ENCODE results near the gene TMED1. TPM values are rescaled to one million over a fixed set of nuclear protein-coding genes. Genes with fewer than 3 reads are reported as not detected.

Gene TMED1
- total and polyA plus RNA-seq, 2 of the 4 experiments (the other 2 are of a cell fraction) = 37.6 to 41.4 TPM

GRCh38 chr19:10854350-10855089, 18.5 kb upstream of the TMED1 start:
- intact Hi-C loops (cut with micrococcal nuclease) = no loop called here

More at GRCh38 chr19:10854350-10855089, 18.5 kb upstream of the TMED1 start:
- no peak overlapping the region for H3K56ac ChIP-seq (ENCODE audit: extremely low read depth, insufficient read depth, low read length)
- no peak overlapping the region for H3K9ac ChIP-seq (ENCODE audit: low read depth, low read length)
- DNase-seq = no peak
- H2BK15ac ChIP-seq (ENCODE audit: low read depth, low read length) = no peak overlapping the region
- H2AFZ ChIP-seq (replicated peaks; ENCODE audit: low read length, poor library complexity) = peak overlapping the region; percentile 56
- H3K9me1 ChIP-seq (ENCODE audit: insufficient read depth, low read length) = no peaks in the 10 kb centered on the region
- H3K4ac ChIP-seq (ENCODE audit: low read depth, low read length) = no peak overlapping the region
- no peak overlapping the region for H3K4me2 ChIP-seq (ENCODE audit: low read depth, low read length)
- no peaks in the 10 kb centered on the region for H3K79me1 ChIP-seq (ENCODE audit: low read depth in 1 of 2, low read length in 2 of 2)
- H3K27ac ChIP-seq (ENCODE audit: insufficient read depth, low read length) = no peak overlapping the region
- no peak for ATAC-seq (ENCODE audit: low read depth)
- no peak overlapping the region for H2BK20ac ChIP-seq (ENCODE audit: low read depth, low read length)
- 50% methylated on average over 1 of the region's 7 CpGs; no CpG with 5 or more reads in 1 of the 2 experiments for WGBS, 2 experiments (ENCODE audit: extremely low coverage in 2 of 2, insufficient read length in 1 of 2)
- no peaks in the 10 kb centered on the region for H3K4me1 ChIP-seq (ENCODE audit: control insufficient read depth, insufficient read depth, low read length)
- H3K23ac ChIP-seq (ENCODE audit: low read depth, low read length) = no peak overlapping the region
- dilution Hi-C loops (cut with HindIII; ENCODE audit: low sequenced_read_pairs, unreplicated experiment) = no loop called here
- H2BK120ac ChIP-seq (ENCODE audit: low read depth, low read length) = no peak overlapping the region
- no TSS peak for BruUV-seq (replicated peaks)
- no peak overlapping the region for H4K91ac ChIP-seq (ENCODE audit: insufficient read depth, low read depth, low read length)
- H4K5ac ChIP-seq (ENCODE audit: low read depth, low read length) = no peak overlapping the region
- no peaks in the 10 kb centered on the region for H3K27me3 ChIP-seq (ENCODE audit: control insufficient read depth, insufficient read depth, low read length)
- no peaks in the 10 kb centered on the region for H3K9me3 ChIP-seq (ENCODE audit: control insufficient read depth, insufficient read depth, low read length)
- H3K4me3 ChIP-seq (ENCODE audit: insufficient read depth, low read depth, low read length) = no peak overlapping the region
- ChIA-PET CTCF (interaction anchor here (1.2 to 2.3 kb wide), 2 partner anchors 10 to 16 kb away, joined by 3 to 10 read pairs; no protein-coding TSS in a partner anchor), POLR2A (ENCODE audit: unreplicated experiment) (interaction anchor here (0.6 kb wide), 1 partner anchor 18 kb away, joined by 5 read pairs; no protein-coding TSS in a partner anchor)
- no peaks in the 10 kb centered on the region for H3K36me3 ChIP-seq (ENCODE audit: control insufficient read depth, insufficient read depth, low read length)
- no peaks in the 10 kb centered on the region for H4K20me1 ChIP-seq (ENCODE audit: insufficient read depth, low read length)
- in situ Hi-C loops (cut with MboI; ENCODE audit: low sequenced_read_pairs) = no loop called here
- H2AK9ac ChIP-seq (replicated peaks; ENCODE audit: low read depth, low read length, poor library complexity) = no peak overlapping the region
- H3K14ac ChIP-seq (replicated peaks; ENCODE audit: low read depth, low read length) = no peak overlapping the region
- no peak overlapping the region for H3K18ac ChIP-seq (ENCODE audit: low read depth, low read length)
- 0 out of 2 replicates have a peak overlapping the region, but pooled peaks have one; percentile 9 for H2AK5ac ChIP-seq (ENCODE audit: low read depth, low read length)
- H2BK5ac ChIP-seq (ENCODE audit: low read depth, low read length, poor library complexity, severe bottlenecking) = no peak overlapping the region
- no peak for TF ChIP-seq RAD21 (IDR thresholded peaks at IDR 0.05; ENCODE audit: low read length)
- TF ChIP-seq POLR2A (IDR thresholded peaks at IDR 0.05; ENCODE audit: low read depth, low read length) = no peak
- no peak for TF ChIP-seq MAFK (IDR thresholded peaks at IDR 0.05; ENCODE audit: low read depth, low read length)
- TF ChIP-seq, protein P1, sequence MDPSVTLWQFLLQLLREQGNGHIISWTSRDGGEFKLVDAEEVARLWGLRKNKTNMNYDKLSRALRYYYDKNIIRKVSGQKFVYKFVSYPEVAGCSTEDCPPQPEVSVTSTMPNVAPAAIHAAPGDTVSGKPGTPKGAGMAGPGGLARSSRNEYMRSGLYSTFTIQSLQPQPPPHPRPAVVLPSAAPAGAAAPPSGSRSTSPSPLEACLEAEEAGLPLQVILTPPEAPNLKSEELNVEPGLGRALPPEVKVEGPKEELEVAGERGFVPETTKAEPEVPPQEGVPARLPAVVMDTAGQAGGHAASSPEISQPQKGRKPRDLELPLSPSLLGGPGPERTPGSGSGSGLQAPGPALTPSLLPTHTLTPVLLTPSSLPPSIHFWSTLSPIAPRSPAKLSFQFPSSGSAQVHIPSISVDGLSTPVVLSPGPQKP (IDR thresholded peaks at IDR 0.05; ENCODE audit: borderline replicate concordance, low read depth, low read length) = no peak
- no peak for TF ChIP-seq SMC3 (IDR thresholded peaks at IDR 0.05; ENCODE audit: low read depth, low read length)
- no peak for TF ChIP-seq CHD1 (IDR thresholded peaks at IDR 0.05; ENCODE audit: low read depth, low read length)
- no peak for TF ChIP-seq USF2 (IDR thresholded peaks at IDR 0.05; ENCODE audit: low read depth, low read length)
- no peak for TF ChIP-seq CEBPB (IDR thresholded peaks at IDR 0.05; ENCODE audit: low read depth, low read length)
- TF ChIP-seq RFX5 (IDR thresholded peaks at IDR 0.05; ENCODE audit: low read depth, low read length) = no peak
- no peak for TF ChIP-seq CTCF (conservative IDR thresholded peaks at IDR 0.05; ENCODE audit: low read depth, low read length)
- no peak for TF ChIP-seq NFE2L2 (IDR thresholded peaks at IDR 0.05; ENCODE audit: low read depth, low read length)
- TF ChIP-seq BHLHE40 (IDR thresholded peaks at IDR 0.05; ENCODE audit: low read depth, low read length) = no peak
- no peak for TF ChIP-seq FOS (IDR thresholded peaks at IDR 0.05; ENCODE audit: low read depth, low read length)
- no peak for TF ChIP-seq MXI1 (IDR thresholded peaks at IDR 0.05; ENCODE audit: borderline replicate concordance, low read depth, low read length)
- TF ChIP-seq RCOR1 (IDR thresholded peaks at IDR 0.05; ENCODE audit: insufficient replicate concordance, low read length) = no peak
- no peak overlapping the region for H4K8ac ChIP-seq (ENCODE audit: low read depth in 2 of 2, low read length in 2 of 2)
